NCI-H2227 (cell line): ENCODE data around the gene SPATS2L.
A peak's percentile ranks its signal among the peaks of the same experiment; 100 is the strongest.

Experiments used
- DNase-seq: peaks from one replicate; lab custom pipeline; 2025; ENCODE audit not compliant: unreplicated experiment; lab: John Stamatoyannopoulos, UW

Gene SPATS2L

GRCh38 chr2:200373973-200374416, 67.5 kb downstream of the SPATS2L start:
- no peak for DNase-seq

GRCh38 chr2:200376513-200377354, 70.2 kb downstream of the SPATS2L start:
- no peak for DNase-seq

GRCh38 chr2:200377355-200378336, 71.2 kb downstream of the SPATS2L start:
- DNase-seq = no peak

- DNase-seq = no peak
Measured at GRCh38 chr2:200378652-200379290, 72.3 kb downstream of the SPATS2L start.

- peak; percentile 85 for DNase-seq
Measured at GRCh38 chr2:200379481-200380090, 73.1 kb downstream of the SPATS2L start.

GRCh38 chr2:200380091-200380561, 73.6 kb downstream of the SPATS2L start:
- peak; percentile 75 for DNase-seq

- no peak for DNase-seq
Measured at GRCh38 chr2:200380833-200381542, 74.5 kb downstream of the SPATS2L start.

GRCh38 chr2:200382874-200383273, 76.4 kb downstream of the SPATS2L start:
- DNase-seq = no peak

GRCh38 chr2:200383380-200384110, 77.1 kb downstream of the SPATS2L start:
- no peak for DNase-seq

GRCh38 chr2:200385063-200385635, 78.7 kb downstream of the SPATS2L start:
- no peak for DNase-seq

GRCh38 chr2:200393191-200393590, 86.7 kb downstream of the SPATS2L start:
- DNase-seq = no peak

GRCh38 chr2:200394045-200394444, 87.6 kb downstream of the SPATS2L start:
- no peak for DNase-seq

- DNase-seq = peak; percentile 37
Measured at GRCh38 chr2:200396781-200397242, 90.3 kb downstream of the SPATS2L start.

GRCh38 chr2:200397785-200398184, 91.3 kb downstream of the SPATS2L start:
- DNase-seq = no peak

- no peak for DNase-seq
Measured at GRCh38 chr2:200399046-200399445, 92.6 kb downstream of the SPATS2L start.

- no peak for DNase-seq
Measured at GRCh38 chr2:200399636-200400035, 93.1 kb downstream of the SPATS2L start.

GRCh38 chr2:200403814-200404213, 97.3 kb downstream of the SPATS2L start:
- no peak for DNase-seq

- DNase-seq = no peak
Measured at GRCh38 chr2:200404615-200405014, 98.1 kb downstream of the SPATS2L start.
